ENCODE results near the gene CCN5. TPM values are rescaled to one million over a fixed set of nuclear protein-coding genes. Genes with fewer than 3 reads are reported as not detected.

CCN5 gene
- total and polyA plus RNA-seq, 2 of the 13 experiments (the other 11 are each of a cell fraction or from before 2014, with no cell fraction given) = 0.12 TPM; not detected in 1

DNA sequence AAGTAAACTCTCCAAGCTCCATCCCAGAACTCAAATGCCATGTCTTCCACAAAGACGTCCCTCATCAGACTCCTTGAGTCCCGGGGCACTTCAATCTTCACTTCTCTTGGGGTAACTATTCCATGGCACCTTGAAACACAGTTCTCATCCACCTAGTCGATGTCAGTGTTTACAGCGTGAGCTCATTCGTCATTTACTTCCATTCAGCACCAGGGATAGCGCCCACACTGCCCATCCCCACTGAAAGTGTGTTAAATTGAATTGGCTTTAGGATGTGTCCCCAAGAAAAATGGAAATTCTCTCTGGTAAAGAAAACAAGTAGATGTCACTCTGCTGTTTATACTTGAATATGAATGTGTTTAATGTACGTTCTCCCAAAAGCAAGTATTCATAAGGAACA is 61.8 kb downstream of the CCN5 start (continued):
- TF ChIP-seq, protein P1, sequence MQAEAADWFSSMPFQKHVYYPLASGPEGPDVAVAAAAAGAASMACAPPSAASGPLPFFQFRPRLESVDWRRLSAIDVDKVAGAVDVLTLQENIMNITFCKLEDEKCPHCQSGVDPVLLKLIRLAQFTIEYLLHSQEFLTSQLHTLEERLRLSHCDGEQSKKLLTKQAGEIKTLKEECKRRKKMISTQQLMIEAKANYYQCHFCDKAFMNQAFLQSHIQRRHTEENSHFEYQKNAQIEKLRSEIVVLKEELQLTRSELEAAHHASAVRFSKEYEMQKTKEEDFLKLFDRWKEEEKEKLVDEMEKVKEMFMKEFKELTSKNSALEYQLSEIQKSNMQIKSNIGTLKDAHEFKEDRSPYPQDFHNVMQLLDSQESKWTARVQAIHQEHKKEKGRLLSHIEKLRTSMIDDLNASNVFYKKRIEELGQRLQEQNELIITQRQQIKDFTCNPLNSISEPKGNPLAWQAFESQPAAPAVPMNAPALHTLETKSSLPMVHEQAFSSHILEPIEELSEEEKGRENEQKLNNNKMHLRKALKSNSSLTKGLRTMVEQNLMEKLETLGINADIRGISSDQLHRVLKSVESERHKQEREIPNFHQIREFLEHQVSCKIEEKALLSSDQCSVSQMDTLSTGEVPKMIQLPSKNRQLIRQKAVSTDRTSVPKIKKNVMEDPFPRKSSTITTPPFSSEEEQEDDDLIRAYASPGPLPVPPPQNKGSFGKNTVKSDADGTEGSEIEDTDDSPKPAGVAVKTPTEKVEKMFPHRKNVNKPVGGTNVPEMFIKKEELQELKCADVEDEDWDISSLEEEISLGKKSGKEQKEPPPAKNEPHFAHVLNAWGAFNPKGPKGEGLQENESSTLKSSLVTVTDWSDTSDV (CRISPR knock-in tag; IDR thresholded peaks at IDR 0.05) = no peak
- TF ChIP-seq TGIF2 (CRISPR knock-in tag; IDR thresholded peaks at IDR 0.05) (peak; percentile 94; the same call in 1 of the 2 replicates), ASH2L (IDR thresholded peaks at IDR 0.05; ENCODE audit: insufficient read length, low read depth, low read length) (no peak), ZNF605 (CRISPR knock-in tag; IDR thresholded peaks at IDR 0.05) (no peak), THAP11 (CRISPR knock-in tag; IDR thresholded peaks at IDR 0.05) (no peak), CBFB (CRISPR knock-in tag; IDR thresholded peaks at IDR 0.05) (no peak), RAD51 (IDR thresholded peaks at IDR 0.05; ENCODE audit: borderline replicate concordance) (no peak), ZNF343 (CRISPR knock-in tag; IDR thresholded peaks at IDR 0.05) (no peak), ADNP (CRISPR knock-in tag; IDR thresholded peaks at IDR 0.05) (no peak), CERS6 (CRISPR knock-in tag; IDR thresholded peaks at IDR 0.05) (no peak), ZNF407 (CRISPR knock-in tag; IDR thresholded peaks at IDR 0.05; ENCODE audit: not compliant biosample characterization) (no peak), ZNF317 (CRISPR knock-in tag; IDR thresholded peaks at IDR 0.05) (0 out of 2 replicates have a peak, but pooled peaks have one; percentile 23), ZNF614 (CRISPR knock-in tag; IDR thresholded peaks at IDR 0.05; ENCODE audit: borderline replicate concordance) (no peak), RCOR2 (CRISPR knock-in tag; IDR thresholded peaks at IDR 0.05) (no peak), ZNF670 (CRISPR knock-in tag; IDR thresholded peaks at IDR 0.05; ENCODE audit: borderline replicate concordance) (no peak), GTF3A (CRISPR knock-in tag; conservative IDR thresholded peaks at IDR 0.05) (no peak), STAG1 (CRISPR knock-in tag; IDR thresholded peaks at IDR 0.05) (no peak)
- TF ChIP-seq, protein P2, sequence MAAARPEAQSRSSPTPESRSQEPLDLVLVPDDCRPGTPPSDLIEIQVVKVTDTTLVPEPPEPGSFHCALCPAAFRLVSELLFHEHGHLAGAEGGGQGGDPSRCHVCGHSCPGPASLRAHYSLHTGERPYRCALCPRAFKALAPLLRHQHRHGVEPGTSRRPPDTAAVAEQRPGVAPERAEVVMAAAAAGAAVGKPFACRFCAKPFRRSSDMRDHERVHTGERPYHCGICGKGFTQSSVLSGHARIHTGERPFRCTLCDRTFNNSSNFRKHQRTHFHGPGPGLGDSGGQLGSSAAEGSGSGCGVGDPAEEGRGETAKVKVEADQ (CRISPR knock-in tag; IDR thresholded peaks at IDR 0.05; ENCODE audit: borderline replicate concordance) = no peak
